ENCODE measurements around the gene PRUNE2.
"Not testable (repeated sequence)": the region's sequence is repeated elsewhere in the genome, so short reads cannot be mapped to it uniquely, and the experiment has no call there.

The PRUNE2 gene, protein sequence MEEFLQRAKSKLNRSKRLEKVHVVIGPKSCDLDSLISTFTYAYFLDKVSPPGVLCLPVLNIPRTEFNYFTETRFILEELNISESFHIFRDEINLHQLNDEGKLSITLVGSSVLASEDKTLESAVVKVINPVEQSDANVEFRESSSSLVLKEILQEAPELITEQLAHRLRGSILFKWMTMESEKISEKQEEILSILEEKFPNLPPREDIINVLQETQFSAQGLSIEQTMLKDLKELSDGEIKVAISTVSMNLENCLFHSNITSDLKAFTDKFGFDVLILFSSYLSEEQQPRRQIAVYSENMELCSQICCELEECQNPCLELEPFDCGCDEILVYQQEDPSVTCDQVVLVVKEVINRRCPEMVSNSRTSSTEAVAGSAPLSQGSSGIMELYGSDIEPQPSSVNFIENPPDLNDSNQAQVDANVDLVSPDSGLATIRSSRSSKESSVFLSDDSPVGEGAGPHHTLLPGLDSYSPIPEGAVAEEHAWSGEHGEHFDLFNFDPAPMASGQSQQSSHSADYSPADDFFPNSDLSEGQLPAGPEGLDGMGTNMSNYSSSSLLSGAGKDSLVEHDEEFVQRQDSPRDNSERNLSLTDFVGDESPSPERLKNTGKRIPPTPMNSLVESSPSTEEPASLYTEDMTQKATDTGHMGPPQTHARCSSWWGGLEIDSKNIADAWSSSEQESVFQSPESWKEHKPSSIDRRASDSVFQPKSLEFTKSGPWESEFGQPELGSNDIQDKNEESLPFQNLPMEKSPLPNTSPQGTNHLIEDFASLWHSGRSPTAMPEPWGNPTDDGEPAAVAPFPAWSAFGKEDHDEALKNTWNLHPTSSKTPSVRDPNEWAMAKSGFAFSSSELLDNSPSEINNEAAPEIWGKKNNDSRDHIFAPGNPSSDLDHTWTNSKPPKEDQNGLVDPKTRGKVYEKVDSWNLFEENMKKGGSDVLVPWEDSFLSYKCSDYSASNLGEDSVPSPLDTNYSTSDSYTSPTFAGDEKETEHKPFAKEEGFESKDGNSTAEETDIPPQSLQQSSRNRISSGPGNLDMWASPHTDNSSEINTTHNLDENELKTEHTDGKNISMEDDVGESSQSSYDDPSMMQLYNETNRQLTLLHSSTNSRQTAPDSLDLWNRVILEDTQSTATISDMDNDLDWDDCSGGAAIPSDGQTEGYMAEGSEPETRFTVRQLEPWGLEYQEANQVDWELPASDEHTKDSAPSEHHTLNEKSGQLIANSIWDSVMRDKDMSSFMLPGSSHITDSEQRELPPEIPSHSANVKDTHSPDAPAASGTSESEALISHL (N-terminal part only)

DNA sequence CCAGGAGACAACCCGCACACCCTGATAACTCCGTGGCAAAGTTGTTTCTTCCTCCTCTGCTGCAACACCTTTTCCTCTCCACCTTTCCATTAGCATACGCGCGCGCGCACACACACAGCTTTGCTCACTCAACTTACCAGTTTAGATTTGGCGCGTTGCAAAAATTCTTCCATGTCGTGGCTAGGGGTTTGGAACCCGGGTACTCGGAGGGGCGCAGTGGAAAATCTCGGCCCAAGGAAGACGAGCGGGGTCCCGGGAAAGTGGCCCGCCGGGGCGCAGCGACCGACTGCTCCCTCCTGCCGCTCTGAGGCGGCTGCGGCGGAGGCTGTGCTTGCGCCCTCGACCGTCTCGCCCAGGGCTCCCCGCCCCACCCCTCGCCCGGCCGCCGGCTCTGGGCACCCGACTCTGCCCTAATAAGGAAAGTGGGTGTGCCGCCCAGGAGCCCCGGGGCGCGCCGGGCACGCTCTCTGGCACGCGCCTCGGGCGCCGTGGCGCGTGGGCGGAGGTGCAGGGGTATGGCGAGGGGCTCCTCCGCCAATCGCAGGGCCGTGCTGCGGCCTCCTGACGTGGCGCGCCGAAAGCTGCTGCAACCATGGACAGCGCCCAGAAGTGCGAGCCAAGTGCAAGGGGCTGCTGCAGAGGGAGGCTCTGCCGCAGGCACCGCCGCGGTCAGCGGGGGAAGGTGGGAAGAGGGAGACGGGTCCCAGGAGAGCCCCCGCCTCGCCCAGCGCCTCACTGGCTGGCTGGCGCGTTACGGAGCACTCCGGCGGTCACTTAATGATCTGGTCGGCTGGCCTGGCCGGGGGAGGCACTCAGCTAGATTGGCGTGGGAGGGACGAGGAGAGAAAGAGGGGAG, at the start of gene PRUNE2:
Gene PRUNE2 (minus strand): TSS at position 324 of the 856 bp plus-strand sequence. CDS start 151 bp downstream, at position 173.
- peak; percentile 64 to 93 for DNase-seq
- Histone ChIP-seq H3K27me3 (no peaks in the 10 kb centered on the region), H3K36me3 (no peaks in the 10 kb centered on the region), H3K27ac (peak within 1 kb of the TSS; percentile 74 to 86), H3K4me1 (peaks cover 0 to 42% (median 19%) of the 10 kb centered on the region in 4 donors), H3K9me3 (no peaks in the 10 kb centered on the region), H3K4me3 (peak within 1 kb of the TSS; percentile 71 to 83)
- intact Hi-C loops (cut with DNase I; ENCODE audit: low total_unique reads): loop anchor here (5.0 kb wide), 1 partner anchor 89 kb away; no protein-coding TSS in a partner anchor
- TF ChIP-seq, protein P1, sequence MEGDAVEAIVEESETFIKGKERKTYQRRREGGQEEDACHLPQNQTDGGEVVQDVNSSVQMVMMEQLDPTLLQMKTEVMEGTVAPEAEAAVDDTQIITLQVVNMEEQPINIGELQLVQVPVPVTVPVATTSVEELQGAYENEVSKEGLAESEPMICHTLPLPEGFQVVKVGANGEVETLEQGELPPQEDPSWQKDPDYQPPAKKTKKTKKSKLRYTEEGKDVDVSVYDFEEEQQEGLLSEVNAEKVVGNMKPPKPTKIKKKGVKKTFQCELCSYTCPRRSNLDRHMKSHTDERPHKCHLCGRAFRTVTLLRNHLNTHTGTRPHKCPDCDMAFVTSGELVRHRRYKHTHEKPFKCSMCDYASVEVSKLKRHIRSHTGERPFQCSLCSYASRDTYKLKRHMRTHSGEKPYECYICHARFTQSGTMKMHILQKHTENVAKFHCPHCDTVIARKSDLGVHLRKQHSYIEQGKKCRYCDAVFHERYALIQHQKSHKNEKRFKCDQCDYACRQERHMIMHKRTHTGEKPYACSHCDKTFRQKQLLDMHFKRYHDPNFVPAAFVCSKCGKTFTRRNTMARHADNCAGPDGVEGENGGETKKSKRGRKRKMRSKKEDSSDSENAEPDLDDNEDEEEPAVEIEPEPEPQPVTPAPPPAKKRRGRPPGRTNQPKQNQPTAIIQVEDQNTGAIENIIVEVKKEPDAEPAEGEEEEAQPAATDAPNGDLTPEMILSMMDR (IDR thresholded peaks at IDR 0.05): peak in 1 of 2 experiments; percentile 18

DNA sequence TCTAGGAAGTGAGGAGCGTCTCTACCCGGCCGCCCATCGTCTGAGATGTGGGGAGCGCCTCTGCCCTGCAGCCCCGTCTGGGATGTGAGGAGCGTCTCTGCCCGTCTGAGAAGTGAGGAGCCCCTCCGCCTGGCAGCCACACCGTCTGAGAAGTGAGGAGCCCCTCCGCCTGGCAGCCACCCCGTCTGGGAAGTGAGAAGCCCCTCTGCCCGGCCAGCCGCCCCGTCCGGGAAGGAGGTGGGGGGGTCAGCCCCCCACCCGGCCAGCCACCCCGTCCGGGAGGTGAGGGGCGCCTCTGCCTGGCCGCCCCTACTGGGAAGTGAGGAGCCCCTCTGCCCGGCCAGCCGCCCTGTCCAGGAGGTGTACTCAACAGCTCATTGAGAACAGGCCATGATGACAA, 49.5 kb upstream of the PRUNE2 start:
- DNase-seq; H3K4me1 ChIP-seq; H3K9me3 ChIP-seq; H3K27me3 ChIP-seq; H3K27ac ChIP-seq; H3K4me3 ChIP-seq; intact Hi-C loops (cut with DNase I; ENCODE audit: low total_unique reads); H3K36me3 ChIP-seq: not testable (repeated sequence)

DNA sequence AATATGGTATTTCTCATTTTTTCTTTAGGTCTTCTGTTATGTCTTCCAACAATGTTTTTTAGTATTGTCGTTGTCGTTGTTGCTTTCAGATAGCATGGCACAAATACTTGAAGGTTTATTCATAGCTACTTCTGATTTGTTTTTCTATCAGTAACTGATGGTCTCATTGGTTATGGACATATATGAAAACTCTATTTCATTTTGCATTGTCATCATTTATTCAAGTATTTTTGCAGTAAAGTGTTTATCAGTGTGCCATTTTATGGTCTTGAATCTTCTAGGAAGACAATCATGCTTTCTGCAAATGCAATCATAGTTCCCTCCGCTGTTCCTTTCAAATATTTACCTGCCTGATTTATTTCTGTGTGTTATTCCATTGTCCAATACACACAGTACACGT, 44.0 kb upstream of the PRUNE2 start:
- Histone ChIP-seq H3K27me3 (no peaks in the 10 kb centered on the region), H3K4me1 (no peaks in the 10 kb centered on the region), H3K27ac (no peak overlapping the region), H3K4me3 (no peak overlapping the region), H3K36me3 (no peaks in the 10 kb centered on the region), H3K9me3 (no peaks in the 10 kb centered on the region)
- intact Hi-C loops (cut with DNase I; ENCODE audit: low total_unique reads): no loop called here
- TF ChIP-seq, protein P1 (IDR thresholded peaks at IDR 0.05): no peak
- DNase-seq: no peak

DNA sequence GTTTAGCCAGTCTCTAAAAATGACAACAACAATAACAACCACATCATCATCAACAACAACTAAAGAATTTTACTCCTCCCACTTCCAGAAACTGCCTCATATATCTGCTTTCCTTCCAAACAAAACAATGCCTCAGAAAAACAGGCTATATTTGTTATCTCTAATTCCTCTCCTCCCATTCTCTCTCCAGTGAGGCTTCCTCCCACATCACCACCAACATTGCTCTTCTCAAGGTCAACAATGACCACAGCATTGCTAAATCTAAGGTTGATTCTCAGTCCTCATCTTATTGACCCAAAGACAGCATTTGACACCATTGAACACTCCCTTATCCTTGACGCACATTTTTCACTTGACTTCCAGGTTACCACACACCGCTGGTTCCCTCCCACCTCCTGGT, 38.1 kb upstream of the PRUNE2 start:
- Histone ChIP-seq H3K27me3 (no peaks in the 10 kb centered on the region), H3K4me1 (no peaks in the 10 kb centered on the region), H3K36me3 (no peaks in the 10 kb centered on the region), H3K9me3 (no peaks in the 10 kb centered on the region), H3K27ac (no peak overlapping the region), H3K4me3 (no peak overlapping the region)
- TF ChIP-seq, protein P1 (IDR thresholded peaks at IDR 0.05): no peak
- intact Hi-C loops (cut with DNase I; ENCODE audit: low total_unique reads): no loop called here
- no peak for DNase-seq

DNA sequence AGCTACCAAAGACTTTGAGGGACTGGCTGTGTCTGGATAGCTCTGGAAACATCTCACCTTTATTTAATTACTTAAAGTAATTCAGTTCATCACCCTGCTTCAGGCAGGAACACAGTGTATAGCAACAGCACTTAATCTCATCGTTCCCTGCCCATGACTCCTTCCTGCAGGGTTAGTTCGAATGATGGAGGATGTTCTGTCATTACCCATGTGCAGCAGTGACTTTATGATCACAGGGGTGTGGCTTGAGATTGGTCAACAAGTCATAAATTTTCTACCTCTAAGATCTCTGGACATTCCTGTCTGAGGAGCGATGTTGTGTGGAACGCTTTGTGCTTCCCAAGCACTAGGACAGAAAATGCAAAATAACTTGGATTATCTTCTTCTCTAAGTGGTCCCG, 37.1 kb upstream of the PRUNE2 start:
- Histone ChIP-seq H3K4me1 (no peaks in the 10 kb centered on the region), H3K4me3 (no peak overlapping the region), H3K27ac (no peak overlapping the region), H3K36me3 (no peaks in the 10 kb centered on the region), H3K9me3 (no peaks in the 10 kb centered on the region), H3K27me3 (no peaks in the 10 kb centered on the region)
- DNase-seq: no peak
- intact Hi-C loops (cut with DNase I; ENCODE audit: low total_unique reads): no loop called here
- TF ChIP-seq, protein P1 (IDR thresholded peaks at IDR 0.05): no peak
